HG03432 (cell line): ENCODE results near the gene INAVA.
"Not testable (repeated sequence)": the region's sequence is repeated elsewhere in the genome, so short reads cannot be mapped to it uniquely, and the experiment has no call there.

Experiments used
- ATAC-seq: cut with Tn5 transposase; IDR thresholded peaks from one replicate; pipeline ENCODE4 v1.9.1; 2021; ENCODE audit warnings: mild to moderate bottlenecking, moderate library complexity; ENCODE audit not compliant: unreplicated experiment

Gene INAVA

DNA sequence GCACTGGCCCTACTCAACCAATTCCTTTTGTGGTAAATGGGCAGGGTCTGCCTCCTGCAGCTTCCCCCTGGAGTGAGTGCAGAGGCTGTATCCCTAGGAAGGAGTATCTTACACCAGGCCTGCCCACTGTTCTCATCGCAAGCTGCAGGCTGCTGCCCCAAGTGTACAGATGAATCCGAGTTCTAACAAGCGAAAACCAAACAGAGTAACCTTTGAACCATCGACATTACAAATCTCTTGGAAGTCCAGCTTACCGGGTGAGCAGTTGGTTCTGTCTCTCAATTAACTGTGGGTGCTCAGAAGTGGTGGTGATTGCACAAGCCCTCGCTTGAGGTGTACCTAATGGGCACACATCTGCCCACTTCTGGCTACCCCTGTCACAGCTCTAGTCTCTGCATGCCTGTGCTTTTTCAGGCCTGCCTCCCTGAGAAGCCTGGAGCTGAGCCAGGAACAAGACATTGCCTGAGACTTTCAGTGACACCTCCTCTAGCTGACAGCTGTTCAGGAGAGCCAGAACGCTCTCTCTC lies 22.7 kb downstream of the INAVA start:
- no peak for ATAC-seq

DNA sequence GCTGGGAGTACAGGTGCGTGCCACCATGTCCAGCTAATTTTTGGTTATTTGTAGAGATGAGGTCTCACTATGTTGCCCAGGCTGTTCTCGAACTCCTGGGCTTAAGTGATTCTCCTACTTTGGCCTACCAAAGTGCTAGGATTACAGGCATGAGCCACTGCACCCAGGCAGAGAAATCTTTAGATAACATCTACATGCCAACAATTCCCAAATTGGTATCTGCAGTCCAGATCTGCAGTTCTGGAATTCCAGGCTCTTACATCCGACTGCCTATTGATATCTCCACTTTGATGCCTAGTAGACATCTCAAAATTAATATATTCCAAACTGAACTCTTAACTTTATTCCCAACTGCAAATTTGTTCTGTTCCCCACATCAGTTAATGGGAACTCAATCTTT lies 23.3 kb downstream of the INAVA start:
- ATAC-seq, result no peak

DNA sequence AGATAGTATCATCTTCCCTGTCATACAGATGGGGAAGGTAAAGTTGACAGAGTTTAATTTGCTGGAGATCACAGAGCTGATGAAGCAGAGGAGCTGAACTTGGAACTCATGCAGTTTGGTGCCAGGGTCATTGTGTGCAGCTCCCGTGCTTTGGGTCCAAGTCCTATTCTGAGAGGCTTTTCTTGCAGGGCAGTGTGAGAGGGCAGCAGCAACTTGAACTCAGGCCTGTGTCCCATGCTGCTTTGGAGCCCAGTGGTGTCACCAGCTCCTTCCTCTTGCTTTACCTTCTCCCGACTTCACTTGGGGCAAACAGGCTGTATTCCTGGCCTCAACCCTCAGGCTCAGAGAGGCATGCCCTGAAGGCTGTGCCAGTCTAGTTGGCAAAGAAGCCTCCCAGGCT lies 24.7 kb downstream of the INAVA start:
- ATAC-seq, result no peak

DNA sequence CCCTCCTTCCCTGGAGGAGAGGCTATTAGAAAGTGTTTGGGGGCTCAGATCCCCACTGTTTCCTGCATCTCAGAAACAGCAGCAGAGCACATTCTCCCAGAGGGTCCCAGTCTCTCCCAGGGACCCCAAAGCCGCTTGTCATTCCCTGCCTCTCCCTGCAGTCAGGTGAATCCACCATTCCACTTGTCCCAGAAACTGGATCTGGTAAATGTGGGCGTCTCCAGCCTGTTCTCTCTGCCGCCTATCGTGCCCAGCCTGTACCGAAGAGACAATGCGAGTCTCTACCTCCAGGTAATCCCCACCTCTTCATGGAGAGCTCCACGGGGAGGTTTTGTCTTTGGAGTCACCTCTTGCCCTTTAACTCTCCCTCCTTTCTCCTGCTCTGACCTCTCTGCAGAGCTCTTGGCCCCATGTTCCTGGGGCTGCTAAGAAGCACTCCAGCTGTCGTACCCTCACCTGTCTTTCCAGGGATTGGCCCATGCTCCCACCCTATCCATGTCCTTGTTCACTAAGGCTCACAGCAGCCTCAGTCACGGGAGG lies 26.9 kb downstream of the INAVA start:
- no peak for ATAC-seq

DNA sequence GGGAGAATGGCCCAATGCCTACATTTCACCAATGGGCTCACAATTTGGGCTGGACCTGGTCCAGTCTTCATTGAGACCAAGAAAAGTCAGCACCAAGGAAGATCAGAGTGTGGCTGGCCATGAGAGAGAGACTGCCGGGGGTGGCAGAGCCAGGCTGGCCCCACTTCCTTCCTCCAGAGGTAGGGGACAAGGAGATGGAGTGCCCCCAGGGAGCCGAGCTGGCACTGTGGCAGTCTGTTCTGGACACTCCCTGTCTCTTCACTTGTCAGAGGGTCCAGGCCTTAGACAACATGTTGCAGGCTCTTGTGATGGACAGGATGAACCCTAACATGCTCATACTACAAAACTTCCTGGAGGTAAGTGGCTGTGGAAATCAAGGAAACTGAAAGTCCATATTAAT lies 27.7 kb downstream of the INAVA start:
- no peak for ATAC-seq

DNA sequence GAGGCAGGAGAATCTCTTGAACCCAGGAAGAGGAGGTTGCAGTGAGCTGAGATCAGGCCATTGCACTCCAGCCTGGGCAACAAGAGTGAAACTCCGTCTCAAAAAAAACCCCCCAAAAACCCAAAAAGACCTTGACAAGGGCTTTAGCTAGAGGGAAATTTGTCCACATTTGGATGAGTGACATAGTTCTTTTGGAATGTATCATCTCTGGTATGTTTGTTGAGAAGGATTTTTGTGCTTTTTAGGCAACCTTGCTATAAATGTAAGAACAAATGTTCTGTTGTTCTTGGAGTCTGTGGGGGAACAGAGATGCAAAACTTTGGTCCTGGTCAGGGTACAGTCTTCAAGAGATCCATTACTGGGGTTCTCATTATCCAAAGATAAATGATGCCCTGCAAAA lies 28.9 kb downstream of the INAVA start:
- no peak for ATAC-seq

DNA sequence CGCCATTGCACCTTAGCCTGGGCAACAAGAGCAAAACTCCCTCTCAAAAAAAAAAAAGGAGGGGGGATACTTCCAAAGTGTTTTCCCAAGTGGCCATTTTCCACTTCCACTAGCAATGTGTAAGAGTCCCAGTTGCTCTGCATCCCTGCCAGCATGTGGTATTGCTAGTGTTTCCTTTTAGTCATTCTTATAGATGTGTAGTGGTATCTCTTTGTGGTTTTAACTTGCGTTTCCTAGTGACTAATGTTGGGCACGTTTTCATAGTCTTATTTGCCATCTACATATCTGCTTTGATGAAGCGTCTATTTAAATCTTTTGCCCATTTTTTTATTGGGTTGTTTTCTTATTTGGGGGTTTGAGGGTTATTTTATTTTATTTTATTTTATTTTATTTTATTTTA lies 31.1 kb downstream of the INAVA start:
- ATAC-seq, result no peak

DNA sequence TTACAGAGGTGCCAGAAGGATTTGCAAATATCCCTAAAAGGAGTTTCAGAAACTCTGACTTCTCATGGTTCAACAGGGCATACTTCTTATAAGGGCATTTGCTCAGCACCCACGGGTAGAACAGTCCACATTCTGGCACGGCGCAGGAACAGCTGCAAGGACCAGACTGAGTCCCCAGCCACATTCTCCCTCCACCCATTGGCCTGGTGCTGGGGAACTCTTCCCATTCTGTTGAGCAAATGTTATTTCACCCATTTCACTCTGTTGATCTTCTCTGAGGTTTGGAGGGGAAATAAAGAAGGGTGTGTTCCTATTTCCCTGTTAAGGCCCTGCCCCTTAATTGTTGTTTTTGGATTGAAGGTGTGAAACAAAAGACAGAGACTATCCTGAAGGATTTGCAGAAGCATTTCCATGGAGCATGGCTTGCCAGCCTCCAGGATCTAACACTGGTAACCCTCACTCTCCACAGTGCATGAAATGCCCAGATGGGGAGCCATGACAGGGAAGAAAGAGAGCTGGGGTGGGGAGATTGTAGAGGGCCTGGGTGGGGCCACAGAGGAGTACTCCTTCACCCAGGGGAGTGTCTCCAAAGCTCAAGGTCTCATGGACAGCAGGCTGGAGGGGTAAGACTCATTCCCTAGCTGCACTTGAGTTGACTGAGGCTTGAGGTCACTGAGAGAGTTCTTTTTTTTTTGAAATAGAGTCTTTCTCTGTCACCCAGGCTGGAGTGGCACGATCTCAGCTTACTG lies 35.0 kb downstream of the INAVA start:
- ATAC-seq, result no peak

DNA sequence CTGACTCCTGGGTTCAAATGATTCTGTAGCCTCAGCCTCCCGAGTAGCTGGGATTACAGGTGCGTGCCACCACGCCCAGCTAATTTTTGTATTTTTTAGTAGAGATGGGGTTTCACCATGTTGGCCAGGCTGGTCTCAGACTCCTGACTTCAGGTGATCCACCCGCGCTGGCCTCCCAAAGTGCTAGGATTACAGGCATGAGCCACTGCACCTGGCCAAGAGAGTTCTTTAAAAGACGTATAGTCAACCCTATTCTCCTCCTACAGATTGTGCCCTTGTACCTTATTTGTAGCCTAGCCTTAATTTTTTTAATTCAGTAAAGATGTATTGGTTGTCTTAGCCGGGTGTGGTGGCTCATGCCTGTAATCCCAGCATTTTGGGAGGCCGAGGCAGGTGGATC lies 35.6 kb downstream of the INAVA start:
- not testable (repeated sequence) for ATAC-seq

DNA sequence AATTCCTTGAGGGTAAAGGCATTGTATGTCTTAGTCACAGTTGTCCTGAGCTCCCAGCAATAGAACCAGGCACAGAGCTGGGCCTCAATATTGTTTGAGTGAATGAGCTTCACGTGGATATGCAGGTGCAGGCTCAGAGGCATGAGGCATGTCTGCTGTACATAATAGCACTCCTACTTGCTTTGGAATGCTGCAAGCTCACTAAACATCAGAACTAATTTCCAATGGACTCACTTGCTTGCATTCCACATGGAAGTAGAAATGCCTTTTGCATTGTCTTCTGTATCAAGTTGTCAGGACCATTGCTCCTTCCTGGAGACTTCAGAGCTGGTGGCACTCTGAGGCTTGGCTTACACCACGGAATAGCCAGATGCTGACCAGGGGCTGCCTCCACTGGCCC lies 37.1 kb downstream of the INAVA start:
- no peak for ATAC-seq

DNA sequence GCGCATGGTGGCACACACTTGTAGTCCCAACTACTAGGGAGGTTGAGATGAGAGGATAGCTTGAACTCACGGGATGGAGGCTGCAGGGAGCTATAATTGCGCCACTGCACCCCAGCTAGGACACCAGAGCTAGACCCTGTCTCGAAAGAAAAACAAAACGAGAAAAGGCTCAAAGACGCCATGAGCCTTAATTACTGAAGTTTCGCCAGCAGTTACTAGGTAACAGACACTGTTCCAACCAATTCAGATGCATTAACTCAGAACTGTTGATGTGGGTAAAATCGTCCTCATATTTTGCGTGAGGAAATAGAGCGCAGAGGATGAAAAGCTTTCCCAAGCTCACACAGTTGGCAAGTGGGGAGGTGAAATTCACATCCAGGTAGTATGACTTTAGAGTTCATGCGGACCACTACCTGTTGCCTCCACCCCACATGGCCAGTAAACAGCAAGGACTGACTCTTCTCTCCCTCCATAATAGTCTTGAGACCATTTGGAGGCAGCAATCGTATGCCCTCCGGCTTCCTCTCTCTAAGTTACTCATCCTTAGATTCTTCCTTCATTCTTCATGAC lies 40.1 kb downstream of the INAVA start:
- ATAC-seq, result no peak

DNA sequence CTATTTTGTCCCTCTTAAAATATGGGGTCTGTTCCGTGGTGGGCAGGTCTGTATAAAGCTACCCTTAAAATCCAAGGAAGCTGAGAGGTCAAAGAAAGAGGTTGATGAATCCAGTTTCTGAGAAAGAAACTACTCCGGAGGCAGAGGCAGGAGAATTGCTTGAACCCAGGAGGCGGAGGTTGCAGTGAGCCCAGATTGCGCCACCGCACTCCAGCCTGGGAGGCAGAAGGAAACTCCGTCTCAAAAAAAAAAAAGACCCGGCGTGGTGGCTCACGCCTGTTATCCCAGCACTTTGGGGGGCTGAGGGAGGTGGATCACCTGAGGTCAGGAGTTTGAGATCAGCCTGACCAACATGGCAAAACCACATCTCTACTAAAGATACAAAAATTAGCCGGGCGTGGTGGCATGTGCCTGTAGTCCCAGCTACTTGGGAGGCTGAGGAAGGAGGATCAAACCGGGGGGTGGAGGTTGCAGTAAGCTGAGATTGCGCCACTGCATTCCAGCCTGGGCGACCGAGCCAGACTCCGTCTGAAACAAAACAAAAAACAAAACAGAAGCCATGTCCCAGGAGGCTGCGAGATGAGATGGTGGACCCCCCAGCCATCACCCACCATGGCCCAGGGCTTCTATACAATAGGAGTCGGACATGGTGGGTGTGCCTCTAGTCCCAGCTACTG lies 40.7 kb downstream of the INAVA start:
- ATAC-seq, result not testable (repeated sequence)

DNA sequence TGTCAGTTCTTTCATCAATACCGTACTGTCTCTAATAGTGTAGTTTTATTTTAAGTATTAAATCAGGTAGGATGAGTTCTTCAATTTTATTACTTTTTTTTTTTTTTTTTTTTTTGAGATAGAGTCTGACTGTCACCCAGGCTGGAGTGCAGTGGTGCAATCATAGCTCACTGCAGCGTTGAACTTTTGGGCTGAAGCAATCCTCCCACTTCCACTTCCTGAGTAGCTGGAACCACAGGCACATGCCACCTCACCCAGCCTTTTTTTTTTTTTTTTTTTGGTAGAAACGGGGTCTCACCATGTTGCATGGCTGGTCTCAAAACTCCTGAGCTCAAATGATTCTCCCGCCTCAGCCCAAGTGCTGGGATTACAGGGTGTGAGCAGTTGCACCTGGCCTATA lies 44.3 kb downstream of the INAVA start:
- no peak for ATAC-seq

DNA sequence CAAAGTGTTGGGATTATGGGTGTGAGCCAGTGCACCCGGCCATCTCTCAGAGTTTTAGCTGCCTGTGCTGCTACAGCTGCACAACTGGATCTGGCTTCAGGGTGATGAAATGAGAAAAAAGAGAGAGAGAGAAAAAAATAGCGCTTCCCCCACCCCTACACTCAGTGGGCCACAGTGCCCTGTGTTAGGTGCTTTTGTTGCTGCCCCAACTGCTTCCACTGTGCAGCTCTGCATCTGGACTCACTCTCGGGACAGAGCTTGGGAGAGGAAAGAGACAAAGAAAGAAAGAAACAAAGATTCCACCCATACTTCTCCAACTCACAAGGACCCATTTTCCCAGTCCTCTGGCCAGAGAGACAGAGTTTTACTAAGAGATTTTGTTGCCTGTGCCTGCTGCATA lies 50.4 kb downstream of the INAVA start:
- no peak for ATAC-seq

DNA sequence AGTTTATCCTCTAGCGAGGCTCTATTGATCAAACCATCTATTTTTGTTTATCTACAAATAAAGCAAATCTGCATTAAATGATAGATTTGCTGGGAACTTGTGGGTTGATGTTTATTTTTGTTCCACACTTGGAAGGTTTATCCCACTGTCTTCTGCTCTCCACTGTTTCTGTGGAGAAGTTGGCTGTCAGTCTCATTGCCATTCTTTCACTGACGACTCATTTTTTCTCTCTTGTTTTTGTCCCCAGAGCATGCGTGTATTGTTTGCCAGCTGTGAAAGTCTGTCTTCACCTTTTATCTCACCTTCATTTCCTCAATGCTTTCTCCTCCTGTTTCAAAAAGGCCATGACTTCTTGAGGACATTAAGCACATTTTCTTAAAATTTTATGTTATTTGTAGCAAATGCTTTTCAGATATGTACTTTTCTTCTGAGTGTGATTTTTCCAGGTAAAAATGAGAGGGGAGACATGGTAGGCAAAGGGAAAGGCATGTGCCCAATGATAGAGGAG lies 52.4 kb downstream of the INAVA start:
- no peak for ATAC-seq

DNA sequence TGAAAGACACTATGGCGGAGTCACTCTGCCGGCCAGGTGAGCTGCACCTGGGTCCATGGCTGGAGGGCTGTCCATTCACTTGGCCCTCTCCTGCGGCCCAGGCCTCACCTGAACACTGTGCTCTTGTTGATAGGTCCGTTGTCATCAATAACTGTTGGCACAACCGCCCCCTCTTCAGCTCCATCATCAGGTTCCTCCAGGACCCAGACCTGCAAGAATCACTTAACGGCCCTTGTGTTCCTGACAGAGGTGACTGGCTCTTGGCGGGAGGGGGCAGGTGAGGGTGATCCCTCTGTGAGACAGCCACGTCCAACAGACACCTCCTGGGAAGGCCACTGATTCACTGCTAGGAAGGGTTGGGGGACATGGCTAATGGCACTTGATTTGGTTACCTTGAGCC lies 54.9 kb downstream of the INAVA start:
- no peak for ATAC-seq

DNA sequence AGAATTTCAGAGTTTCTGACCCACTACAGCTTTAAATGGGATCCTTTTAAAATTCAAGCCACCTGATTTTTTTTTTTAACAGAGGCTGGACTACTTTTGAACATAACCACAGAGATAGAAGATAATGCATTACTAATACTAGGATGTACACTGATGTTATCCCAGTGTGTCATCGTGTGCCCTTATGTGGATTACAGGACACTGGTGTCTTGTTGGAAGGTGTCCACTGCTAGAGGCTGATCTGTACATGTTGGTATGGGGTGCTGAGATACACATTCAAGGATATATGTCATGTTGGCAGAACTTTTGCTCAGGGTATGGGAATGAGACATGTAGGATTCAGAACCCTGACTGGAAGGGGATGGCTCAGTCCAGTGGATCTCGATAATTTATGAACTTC lies 56.3 kb downstream of the INAVA start:
- no peak for ATAC-seq

DNA sequence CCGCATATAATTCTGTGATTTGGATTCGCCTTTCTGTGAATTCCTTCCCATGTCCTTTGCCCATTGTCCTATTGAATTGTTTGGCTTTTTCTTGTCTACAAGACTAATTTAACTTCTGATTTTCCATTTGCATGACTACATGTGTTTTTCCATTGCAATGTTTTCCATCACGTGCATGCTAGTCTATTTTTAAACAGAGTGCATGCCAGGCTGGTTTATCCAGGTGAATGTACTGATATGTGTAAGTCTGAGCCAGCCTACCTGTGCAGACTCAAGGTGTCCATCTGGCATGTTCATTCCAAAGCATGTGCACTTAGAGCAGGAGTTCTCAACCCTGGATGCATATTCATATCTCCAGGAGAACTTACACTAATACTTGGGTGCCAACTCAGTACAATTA lies 59.7 kb downstream of the INAVA start:
- no peak for ATAC-seq

DNA sequence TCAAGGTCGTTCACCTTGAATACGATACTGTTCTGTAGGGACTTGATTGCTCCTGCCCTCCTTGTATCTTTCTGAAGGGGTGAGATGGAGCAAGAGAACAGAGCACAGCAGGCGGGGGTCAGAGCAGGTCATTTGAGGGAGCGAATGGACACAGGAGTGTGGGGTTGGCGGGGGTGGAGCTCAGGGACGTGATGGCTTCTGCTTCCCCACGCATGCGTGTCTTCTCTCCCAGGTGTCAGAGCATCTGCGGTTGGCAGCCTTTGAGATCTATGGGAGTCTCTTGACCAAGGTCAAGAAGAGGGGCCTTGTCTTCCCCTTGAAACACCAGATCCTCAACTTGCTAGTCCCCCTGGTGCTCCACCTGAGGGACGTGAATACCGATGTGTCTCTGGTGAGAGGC lies 63.9 kb downstream of the INAVA start:
- ATAC-seq, result no peak

DNA sequence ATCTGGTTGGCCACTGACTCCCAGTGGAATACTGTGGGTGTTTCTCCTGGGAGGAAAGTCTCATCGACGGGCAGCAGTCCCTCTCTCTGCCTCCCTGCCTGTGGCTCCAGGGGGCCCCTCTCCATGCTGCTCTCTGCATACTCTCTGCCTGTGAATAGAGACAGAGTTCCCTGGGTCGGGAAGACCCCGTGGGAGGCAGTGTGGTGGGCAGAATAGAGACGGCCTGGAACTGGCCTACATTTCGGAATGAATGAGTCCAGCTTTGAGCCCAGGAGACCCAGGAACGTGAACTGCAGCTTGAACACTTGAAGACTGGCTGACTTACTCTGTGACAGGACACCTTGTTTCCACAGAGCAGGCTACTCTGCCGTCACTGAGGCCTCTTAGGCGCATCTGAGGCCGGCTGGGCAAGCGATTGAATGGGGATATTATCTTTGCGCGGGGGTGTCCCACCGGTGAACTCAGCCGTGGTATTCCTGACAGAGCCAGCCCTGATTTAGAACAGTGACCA lies 64.8 kb downstream of the INAVA start:
- no peak for ATAC-seq

DNA sequence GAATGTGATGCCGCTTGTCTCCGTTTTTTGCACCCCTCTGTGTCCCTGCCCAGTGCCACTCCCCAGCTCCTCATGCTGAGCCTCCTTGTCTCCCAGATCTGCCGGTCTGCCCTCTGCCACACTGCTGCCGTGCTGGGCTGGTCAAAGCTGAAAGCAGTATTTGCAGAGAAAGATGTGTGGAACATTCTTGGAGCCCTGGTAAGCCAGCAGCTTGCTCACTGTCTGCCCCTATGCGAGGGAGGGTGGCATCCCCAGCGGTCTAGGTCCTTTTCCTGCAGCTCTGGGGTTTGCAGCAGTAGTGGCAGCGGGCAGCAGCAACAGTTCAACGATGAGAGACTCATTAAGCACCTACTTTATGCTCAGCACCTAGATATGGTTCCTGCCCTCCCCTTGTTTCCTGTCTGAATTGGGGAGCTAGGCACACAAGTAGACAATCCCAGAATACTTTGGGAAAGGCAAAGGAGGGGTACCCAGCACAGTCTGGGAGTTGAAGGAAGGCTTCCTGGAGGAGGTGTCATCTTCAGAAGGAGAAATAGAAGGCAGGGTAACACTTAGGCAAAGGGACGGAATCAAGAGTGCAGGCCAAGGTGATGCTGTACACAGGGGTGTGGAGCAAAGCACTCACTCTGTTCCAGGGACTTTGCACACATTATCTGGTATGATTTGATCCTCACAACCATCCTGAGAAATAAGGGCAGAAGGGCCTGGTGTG lies 65.7 kb downstream of the INAVA start:
- ATAC-seq, result no peak
